Stimulated activated CD4-positive, alpha-beta T cell treated with anti-CD3 and anti-CD28 coated beads, Interleukin-1b, Interleukin-23, amount 100 ng/mL, for 48 hours (primary cell): Measurements from ENCODE around the gene ZACN.
"Not testable (repeated sequence)": the region's sequence is repeated elsewhere in the genome, so short reads cannot be mapped to it uniquely, and the experiment has no call there.

ENCODE experiments used
- DNase-seq: peaks from one replicate; pipeline ENCODE4 v3.0.0-alpha.2; 2020

Gene ZACN

DNA sequence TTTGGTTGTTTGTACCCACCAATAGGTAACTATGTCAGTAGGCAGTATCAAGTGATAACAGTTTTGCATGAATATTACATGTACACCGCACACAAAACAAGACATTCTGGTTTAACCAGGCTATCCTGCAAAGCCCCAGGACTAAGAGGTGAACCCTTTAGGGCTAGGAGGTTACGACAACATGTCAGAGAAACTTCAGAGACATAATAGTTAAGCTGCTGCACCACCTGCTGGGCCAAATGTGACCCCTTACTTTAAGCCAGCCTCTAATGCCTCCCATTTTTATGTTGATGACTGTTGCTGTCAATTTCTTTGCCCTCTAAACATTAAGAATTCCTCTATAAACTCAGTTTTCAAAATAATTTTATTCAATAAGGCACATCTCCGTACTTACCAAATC is 22.1 kb upstream of the ZACN start:
- no peak for DNase-seq

DNA sequence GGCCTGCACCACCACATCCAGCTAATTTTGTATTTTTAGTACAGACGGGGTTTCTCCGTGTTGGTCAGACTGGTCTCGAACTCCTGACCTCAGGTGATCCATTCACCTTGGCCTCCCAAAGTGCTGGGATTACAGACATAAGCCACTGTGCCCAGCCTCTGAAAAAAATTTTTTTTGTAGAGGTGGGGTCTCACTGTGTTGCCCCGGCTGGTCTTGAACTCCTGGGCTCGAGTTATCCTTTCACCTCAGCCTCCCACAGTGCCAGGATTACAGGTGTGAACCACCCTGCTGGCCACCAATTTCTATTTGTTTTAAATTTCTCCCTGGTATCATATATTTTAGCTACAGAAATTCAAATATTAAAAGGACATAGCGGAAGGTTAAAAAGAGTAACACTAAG is 20.7 kb upstream of the ZACN start:
- not testable (repeated sequence) for DNase-seq

DNA sequence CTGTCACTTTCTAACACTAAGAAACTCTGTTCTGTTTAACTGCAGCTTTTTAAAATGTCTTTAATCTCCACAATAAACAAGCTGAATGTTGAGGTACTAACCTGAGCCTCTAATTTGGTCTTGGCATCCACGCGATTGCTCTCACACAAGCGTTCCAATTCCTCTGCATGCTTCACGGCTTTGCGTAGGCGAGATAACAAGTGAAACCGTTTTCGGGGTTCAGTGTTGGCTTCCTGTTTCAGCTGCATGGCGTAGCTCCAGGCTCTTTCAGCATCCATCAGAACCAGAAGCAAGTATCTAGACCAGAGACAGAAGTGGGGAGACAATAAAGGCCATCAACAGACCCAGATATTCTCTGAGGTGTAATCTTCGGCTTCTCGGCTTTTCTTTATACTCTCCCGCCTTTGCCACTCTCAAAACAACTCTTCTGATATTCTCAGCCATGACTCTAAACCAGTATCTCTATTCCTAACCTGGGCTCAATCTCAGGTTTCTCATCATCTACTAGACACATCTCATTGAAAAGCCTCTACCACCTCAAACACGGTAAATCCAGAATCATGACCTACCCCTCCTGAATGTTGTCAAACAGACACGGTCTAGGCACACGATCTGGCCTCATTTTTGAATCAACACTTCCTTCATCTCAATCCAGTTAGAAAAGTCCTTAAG is 15.0 kb upstream of the ZACN start:
- DNase-seq: peak; percentile 65

DNA sequence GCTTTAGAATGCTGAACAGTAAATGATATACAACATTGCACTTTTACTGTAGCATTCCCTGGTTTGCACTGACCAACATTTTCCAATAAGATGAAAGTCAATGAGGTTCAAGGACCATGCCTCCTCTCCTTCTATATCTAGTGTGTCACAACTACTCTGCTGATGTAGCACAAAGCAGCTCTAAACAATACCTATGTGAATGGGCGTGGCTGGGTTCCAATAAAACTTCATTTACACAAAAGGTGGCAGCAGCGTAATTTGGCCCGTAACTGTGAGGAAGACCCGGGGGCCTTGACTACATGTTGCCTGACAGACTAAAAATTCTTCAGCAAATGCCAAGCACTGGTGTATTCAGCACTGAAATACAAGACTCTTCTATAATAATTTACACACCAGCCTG is 13.2 kb upstream of the ZACN start:
- no peak for DNase-seq

DNA sequence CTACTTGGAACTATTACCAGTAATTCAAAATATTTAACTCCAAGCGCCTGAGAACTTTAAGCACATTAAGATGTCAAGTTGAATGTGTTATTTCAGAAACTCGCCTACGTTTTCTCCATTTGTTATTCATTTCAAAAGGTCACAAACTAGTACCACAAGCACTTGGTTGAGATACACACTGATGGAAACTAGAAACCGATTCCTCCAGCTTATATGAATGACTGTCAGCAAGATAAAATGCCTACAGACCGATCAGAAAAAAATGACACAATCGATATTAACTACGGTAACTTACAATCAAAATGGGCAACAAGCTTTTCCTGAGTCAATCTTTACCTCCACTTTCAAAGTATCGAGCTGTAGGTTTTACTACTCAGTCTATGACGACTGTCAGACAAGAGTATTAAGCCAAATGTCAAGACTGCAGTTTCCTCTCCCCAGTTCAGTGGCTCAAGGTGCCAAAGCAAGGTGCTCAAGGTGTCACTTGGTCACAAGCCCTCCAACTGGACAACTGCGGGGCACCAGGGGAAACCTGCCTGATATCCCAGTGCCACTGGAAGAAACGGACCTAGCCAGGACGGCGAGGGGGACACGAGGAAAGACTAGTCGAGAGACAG is 7.3 kb upstream of the ZACN start:
- DNase-seq: peak; percentile 42

DNA sequence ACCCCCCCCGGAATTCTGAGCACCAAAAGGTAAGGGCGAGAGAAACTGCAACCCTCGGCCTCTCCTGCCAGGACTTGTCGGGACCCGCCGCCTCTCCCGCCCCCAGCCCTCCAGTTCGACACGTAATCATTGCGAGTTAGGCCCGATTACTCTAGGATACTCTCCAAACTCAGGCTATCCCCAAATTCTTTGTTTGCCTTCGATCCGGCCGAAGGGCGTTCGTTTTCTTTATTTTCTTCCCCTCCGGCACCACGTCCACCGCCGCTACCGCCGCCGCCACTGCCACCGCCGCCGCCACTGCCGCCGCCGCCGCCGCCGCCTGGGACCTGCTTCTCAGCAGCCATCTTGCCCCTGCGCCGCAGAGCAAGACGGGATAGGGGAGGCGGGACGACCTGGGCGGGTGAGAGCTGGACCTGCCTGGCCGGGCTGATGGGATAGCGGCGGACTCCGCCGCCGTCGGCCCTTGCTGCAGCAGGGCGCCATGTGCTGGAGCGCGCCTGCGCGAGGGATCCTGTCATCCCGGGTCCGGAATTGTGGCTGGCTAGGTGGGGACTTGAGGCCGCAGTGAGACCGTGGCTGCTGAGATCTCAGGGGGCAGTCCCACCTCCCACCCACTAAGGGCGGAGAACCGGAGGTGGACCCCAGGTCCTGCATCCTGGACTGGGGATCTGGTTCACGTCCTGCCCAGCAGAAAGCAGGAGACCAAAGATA is 6.7 kb upstream of the ZACN start, which contains the start of gene SRP68:
SRP68 (minus strand) TSS at position 370 of the 711 bp plus-strand sequence; CDS start at position 344, 26 bp downstream.
- peak; percentile 84 for DNase-seq

DNA sequence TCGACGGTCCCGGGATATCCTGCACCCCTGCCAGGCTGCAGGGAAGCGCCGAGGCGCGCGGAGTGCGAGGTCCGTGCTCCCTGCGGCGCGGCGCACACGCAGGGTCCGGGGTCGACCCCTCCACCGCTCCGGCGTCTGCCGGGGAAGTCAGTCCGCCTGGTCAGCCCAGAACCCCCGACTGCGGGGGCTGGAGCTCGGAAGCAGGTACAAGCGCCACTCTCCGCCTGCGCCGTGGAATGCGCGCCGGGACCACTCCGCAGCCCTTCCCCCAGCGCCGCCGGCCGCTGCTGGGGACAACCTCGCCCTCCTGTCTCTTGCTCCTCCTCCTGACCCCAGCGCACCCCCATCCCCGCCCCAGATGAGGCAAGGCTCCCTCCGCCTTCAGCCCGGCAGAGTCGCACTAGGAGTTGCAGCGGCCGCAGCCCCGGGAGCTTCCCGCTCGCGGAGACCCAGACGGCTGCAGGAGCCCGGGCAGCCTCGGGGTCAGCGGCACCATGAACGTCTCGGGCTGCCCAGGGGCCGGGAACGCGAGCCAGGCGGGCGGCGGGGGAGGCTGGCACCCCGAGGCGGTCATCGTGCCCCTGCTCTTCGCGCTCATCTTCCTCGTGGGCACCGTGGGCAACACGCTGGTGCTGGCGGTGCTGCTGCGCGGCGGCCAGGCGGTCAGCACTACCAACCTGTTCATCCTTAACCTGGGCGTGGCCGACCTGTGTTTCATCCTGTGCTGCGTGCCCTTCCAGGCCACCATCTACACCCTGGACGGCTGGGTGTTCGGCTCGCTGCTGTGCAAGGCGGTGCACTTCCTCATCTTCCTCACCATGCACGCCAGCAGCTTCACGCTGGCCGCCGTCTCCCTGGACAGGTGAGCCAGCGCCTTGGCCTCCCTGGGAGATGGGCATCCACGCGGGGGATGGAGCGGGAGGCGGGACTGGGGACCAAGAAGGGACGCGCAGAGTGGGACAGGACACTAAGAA is 4.3 kb upstream of the ZACN start, which contains the start of gene GALR2:
GALR2 (plus strand) TSS at position 392 of the 974 bp plus-strand sequence; CDS start at position 495, 103 bp downstream.
- DNase-seq: no peak

DNA sequence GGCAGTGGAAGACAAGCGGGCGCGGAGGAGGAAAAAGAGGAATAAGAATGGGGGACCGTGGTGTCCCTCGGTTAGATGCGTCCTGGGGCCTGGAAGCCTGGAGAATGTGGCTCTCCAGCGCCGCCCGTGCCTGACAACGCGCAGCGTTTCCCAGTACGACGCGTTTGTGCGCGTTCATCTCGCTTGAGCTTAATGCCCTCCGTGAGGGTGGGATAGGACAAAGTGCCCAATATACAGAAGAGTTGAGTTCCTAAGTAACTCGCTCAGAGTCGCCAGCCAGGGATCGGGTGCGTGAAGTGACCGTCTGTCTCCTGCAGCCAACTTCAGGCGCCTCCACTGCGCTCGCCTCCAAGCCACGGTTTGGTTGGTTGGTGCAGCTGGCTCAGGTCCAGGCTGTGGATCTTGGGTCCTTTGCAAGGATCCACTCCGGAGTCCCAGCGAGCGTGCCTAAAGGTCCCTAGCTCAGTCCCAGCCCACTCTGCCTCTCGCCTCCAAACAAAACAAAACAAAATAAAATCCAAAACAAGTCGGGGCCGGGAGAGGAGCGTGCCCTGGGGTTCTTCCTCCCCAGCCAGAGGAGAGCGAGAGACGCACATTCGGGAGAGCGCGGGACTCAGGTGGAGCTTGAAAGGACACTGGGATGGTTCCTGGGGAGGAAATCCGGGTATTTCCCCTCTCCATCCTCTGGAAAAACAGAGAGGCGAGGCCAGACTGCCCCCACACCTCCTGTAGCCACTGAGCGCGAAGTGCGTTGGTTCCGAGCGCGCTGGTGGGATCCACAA is 3.4 kb upstream of the ZACN start:
- DNase-seq: no peak

DNA sequence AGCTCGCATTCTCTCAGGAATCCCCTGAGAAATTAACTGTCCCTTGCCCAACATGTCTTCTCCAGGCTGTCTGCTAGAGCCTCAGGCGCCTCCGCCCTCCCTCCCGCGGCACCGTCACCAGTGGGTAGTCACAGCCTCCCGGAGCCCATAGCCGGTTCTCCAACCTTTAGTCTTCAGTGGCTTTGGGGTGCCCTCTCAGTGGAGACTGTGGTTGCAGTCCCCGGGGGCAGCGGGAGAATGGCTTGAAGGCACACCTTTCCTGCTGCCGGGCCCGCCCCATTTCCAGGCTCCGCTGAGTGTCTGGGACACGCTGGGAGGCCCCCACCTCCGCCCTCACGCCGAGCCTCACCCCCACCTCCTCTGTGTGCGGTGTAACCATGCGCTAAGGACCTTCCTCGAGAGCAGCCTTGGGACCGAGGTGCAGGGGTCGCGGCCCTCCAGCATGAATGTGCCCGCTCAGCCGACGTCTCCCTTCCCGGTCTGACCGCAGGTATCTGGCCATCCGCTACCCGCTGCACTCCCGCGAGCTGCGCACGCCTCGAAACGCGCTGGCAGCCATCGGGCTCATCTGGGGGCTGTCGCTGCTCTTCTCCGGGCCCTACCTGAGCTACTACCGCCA is 2.7 kb upstream of the ZACN start:
- DNase-seq: no peak

DNA sequence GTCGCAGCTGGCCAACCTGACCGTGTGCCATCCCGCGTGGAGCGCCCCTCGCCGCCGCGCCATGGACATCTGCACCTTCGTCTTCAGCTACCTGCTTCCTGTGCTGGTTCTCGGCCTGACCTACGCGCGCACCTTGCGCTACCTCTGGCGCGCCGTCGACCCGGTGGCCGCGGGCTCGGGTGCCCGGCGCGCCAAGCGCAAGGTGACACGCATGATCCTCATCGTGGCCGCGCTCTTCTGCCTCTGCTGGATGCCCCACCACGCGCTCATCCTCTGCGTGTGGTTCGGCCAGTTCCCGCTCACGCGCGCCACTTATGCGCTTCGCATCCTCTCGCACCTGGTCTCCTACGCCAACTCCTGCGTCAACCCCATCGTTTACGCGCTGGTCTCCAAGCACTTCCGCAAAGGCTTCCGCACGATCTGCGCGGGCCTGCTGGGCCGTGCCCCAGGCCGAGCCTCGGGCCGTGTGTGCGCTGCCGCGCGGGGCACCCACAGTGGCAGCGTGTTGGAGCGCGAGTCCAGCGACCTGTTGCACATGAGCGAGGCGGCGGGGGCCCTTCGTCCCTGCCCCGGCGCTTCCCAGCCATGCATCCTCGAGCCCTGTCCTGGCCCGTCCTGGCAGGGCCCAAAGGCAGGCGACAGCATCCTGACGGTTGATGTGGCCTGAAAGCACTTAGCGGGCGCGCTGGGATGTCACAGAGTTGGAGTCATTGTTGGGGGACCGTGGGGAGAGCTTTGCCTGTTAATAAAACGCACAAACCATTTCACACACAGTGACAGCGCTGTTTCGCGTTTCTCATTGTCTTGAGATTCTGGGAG is 2.0 kb upstream of the ZACN start:
- peak; percentile 39 for DNase-seq

DNA sequence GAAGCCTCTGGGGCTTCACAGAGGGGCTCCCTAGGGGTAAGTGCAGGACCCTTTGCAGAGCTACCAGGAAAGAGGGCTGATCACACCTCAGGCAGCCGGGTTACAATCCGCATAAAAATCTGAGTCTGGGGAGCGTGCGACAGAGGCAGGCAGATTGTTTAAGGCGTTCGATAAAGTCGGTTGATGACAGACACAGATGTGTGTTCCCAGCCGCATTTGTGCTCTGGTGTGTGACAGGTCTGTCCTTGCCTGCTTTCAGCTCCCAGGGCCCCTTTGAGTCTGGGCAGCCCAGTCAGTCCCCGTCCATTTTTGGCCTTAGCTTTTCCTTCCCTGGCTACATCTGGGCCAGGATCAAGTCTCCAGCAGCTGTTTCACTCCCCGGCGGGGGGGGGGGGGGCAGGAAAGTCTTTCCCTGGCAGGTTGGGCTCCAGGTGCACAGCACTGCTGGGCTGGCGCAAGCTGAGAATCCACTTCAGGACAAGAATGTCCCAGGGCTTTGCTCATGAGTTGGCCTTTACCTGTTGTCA is 1.3 kb upstream of the ZACN start:
- no peak for DNase-seq

DNA sequence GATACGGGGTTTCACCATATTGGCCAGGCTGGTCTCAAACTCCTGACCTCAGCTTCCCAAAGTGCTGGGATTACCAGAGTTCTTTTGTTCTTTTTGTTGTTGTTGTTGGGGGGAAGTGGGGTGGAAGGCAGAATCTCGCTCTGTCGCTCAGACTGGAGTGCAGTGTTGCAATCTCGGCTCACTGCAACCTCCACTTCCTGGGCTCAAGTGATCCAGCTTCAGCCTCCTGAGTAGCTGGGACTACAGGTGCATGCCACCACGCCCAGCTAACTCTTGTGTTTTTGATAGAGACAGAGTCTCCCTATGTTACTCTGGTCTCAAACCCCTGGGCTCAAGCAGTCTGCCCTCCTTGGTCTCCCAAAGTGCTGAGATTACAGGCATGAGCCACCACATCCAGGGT is 612 bp upstream of the ZACN start:
- DNase-seq: not testable (repeated sequence)

DNA sequence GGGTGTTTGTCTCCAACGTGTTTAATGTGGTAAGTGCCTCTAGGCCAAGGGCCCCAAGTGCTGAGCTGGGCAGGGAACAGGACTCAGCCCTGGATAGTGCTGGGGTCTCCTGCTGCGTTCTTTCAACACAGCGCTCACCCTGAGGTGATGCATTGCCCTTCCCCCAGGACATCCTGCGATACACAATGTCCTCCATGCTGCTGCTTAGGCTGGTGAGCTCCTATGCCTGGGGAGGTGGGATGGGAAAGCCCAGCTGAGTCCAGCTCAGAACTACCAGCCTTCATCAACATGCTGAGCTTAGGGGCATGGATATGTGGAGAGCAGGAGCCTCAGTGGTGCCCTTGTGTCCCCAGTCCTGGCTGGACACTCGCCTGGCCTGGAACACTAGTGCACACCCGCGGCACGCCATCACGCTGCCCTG is 563 bp downstream of the ZACN start:
- DNase-seq: no peak

DNA sequence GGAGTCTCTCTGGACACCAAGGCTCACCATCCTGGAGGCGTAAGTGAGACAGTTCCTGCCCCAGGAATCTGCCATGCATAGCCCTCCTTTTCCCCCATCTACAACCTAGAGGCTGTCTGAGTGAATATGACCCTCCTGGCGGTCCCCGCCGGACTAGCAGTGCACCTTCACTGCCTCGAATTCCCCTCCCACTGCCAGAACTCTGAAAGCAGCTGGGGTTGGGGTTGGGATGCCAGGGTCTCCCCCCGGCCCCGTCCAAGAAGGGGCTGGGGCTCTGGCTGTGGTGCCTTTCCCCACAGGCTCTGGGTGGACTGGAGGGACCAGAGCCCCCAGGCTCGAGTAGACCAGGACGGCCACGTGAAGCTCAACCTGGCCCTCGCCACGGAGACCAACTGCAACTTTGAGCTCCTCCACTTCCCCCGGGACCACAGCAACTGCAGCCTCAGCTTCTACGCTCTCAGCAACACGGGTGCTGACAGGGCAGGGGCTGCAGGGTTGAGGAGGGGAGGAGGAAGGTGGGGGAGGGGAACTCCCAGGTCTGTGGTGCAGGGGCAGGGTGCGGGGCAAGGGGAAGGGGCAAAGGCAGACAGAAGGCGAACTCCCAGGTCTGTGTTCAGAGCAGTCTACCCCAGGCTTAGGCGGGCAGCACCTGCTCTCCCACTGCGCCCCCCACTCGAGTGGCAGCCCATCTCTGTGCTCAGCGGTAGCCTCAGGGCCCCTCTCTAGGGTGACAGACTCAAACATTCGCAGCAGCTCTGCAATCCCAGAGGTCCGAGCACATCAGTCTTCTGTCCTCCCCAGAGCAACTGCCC is 1.2 kb downstream of the ZACN start:
- no peak for DNase-seq

DNA sequence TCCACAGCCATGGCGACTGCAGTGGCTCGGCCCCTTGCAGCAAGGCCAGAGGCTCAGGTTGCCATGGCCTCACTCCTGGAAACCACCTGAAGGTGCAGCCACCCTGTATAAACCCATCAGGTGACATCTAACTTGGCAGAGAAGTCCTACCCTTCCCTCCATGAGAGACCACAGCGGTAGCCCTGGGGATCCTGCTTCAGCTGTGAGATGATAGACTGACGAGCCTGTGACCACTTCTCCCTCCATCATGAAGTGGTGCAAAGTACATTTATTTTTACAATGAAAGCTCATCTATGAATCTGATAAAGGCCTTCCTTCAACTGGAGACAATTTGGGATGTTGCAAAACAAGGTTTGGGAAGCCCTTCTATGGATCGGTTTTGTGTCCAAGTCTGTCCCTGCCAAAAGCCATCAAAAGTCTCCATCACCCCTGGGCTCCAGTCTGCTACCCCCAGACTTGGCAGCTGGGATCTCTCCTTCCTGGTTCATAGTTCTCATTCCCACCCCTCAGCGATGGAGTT is 1.8 kb downstream of the ZACN start:
- DNase-seq: no peak

DNA sequence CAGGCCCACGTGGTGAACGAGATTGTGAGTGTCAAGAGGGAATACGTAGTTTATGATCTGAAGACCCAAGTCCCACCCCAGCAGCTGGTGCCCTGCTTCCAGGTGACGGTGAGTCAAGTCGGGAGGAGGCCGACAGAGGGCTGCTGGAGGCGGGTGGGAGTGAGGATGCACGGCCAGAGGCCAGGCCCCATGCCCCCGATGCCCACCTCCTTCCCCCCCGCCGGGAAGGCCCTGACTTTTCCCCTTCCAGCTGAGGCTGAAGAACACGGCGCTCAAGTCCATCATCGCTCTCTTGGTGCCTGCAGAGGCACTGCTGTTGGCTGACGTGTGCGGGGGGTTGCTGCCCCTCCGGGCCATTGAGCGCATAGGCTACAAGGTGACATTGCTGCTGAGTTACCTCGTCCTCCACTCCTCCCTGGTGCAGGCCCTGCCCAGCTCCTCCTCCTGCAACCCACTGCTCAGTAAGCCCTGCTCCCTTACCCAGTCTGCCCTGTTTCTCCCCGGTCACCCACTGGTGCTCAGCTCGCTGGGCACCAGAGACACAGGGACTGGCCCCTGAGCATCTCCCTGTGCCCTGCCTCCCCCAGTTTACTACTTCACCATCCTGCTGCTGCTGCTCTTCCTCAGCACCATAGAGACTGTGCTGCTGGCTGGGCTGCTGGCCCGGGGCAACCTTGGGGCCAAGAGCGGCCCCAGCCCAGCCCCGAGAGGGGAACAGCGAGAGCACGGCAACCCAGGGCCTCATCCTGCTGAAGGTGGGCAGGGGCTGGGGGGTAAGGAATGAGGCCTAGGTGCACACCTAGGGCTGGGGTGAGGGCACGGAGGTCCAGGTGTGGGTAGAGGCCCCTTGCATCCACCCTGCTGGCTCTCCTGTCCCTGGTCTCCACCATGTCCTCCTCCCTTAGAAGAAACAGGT is 2.6 kb downstream of the ZACN start:
- no peak for DNase-seq

DNA sequence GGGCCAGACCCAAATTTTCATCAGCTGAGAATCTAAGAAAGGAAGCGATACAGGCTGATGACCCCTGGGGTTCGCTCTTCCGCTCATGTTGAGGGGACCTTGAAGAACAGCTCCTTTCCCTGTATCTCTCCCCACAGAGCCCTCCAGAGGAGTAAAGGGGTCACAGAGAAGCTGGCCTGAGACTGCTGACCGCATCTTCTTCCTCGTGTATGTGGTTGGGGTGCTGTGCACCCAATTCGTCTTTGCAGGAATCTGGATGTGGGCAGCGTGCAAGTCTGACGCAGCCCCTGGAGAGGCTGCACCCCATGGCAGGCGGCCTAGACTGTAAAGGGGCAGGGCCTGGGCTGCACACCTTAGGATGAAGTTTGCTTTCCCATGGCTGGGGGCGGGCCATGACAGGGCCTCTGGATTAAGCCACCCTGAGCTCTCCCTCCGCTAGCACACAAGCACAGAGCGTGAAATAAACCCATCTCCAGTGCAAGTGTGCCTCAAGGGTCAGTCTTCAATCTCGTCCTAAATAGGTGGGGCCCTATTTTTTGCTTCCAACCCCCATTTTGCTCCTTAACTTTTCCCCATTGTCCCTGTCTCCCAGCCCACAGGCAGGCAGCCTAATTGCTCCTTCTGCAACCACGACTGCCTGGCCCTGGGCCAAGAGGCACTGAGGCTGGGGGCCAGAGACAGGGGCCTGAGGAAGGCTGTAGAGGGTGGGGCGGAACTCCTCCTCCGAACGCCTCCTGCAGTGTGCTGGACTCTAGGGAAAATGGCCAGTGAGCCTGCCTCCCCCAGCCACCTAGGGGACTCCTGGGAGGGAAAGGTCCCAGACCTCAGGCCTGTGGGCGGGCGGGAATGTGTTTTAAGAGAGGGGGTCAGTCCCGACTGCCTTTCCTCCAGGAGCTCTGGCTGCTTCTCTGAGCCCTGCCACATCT is 3.6 kb downstream of the ZACN start:
- no peak for DNase-seq
